AG09319 (cell line): Measurements from ENCODE around the gene HTR3B.

ENCODE experiments used
- DNase-seq: peaks from one replicate; pipeline ENCODE4 v3.0.0-alpha.2; 2010; ENCODE audit warnings: low read depth; ENCODE audit errors: extremely low read depth
- CTCF ChIP-seq: IDR thresholded peaks from 2 replicates; pipeline ENCODE4 v1.5.1; 2011; ENCODE audit warnings: low read depth, mild to moderate bottlenecking, inconsistent platforms, low read length, moderate library complexity

The HTR3B gene, protein sequence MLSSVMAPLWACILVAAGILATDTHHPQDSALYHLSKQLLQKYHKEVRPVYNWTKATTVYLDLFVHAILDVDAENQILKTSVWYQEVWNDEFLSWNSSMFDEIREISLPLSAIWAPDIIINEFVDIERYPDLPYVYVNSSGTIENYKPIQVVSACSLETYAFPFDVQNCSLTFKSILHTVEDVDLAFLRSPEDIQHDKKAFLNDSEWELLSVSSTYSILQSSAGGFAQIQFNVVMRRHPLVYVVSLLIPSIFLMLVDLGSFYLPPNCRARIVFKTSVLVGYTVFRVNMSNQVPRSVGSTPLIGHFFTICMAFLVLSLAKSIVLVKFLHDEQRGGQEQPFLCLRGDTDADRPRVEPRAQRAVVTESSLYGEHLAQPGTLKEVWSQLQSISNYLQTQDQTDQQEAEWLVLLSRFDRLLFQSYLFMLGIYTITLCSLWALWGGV

DNA sequence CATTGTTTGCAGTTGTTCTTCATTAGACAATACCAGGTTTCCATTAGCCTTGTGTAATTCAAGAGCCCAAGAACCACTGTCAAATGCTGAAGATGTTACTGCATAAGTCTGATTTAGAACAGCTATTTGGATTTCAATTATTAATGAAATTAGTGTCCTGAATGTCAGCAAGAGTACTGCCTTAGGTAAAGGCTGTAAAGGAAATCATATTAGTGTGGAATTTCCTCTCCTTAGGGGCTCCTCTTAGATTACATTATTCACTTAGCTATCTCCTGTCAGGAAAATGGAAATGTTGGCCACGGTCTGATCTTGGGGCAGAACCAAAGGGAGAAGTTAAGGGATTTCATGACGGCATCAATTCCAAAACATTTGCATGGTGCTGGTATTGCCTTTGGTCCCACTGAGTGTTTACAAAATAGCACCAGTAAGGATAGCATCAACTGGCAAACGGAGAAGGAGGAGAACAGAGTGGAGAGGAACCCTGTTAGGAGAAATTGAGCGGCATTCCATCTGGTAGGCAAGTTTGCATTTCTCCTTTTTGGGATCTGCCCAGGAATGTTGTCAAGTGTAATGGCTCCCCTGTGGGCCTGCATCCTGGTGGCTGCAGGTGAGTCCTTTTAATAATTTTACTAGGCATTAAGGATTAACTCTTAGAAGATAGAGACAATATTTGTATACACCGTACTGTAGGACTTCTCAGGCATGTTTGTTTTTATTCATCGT is at the start of gene HTR3B:
Gene HTR3B (plus strand): TSS at position 418 of the 723 bp plus-strand sequence. CDS start 138 bp downstream, at position 556.
- TF ChIP-seq CTCF = no peak
- no peak for DNase-seq

- DNase-seq = no peak
- TF ChIP-seq CTCF = no peak
Observed at GRCh38 chr11:113855803-113856202, 48.8 kb upstream of the HTR3B start.

- DNase-seq = no peak
- no peak for TF ChIP-seq CTCF
Observed at GRCh38 chr11:113856966-113857759, 47.4 kb upstream of the HTR3B start.

GRCh38 chr11:113859665-113860064 is 44.9 kb upstream of the HTR3B start:
- no peak for TF ChIP-seq CTCF
- no peak for DNase-seq

DNA sequence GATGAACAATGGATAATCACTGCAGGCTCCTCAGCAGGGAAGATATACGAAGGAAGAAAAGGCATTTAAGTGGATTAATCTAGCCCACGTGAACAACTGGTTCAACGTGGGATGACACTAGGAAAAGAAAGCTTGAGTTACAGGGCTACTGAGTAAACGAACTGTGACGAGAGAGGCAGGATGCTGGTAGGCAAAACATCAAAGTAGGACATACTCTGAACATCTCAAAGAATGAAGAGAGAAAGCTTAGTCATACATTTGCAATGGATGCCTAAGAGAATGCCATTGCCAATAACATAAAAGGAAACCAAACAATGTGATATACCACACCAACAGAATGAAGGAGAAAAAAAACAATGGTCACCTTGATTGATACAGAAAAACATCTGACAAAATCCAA is 42.2 kb upstream of the HTR3B start:
- DNase-seq = no peak
- no peak for TF ChIP-seq CTCF

GRCh38 chr11:113864410-113864809 is 40.2 kb upstream of the HTR3B start:
- DNase-seq = no peak
- no peak for TF ChIP-seq CTCF

GRCh38 chr11:113865873-113866272 is 38.7 kb upstream of the HTR3B start:
- no peak for DNase-seq
- no peak for TF ChIP-seq CTCF
